A549 (cell line): ENCODE results near the gene ITGA11. TPM values are rescaled to one million over a fixed set of nuclear protein-coding genes. Genes with fewer than 3 reads are reported as not detected.

Source experiments
- ATAC-seq, 2 experiments: fragments of 200-7000 bp in 1 of 2; fragments of >200 bp in 1 of 2; cut with Nextera tagmentation in 1 of 2; cut with Tn5 transposase in 1 of 2; 3 replicates each; pipeline versions ENCODE4 v1.8.0 to v1.9.1; 2018 to 2020; ENCODE audit warnings: mild to moderate bottlenecking in 1 of 2, moderate library complexity in 1 of 2
- CTCF ChIA-PET: fragments of 300-600 bp; sonication (Branson Sonifier 250); formaldehyde crosslinking; extraction: SDS; loops from one replicate; lab custom pipeline; 2021; ENCODE audit warnings: antibody characterized with exemption, inconsistent platforms; lab: Yijun Ruan, JAX
- POLR2A ChIA-PET: fragments of 350-600 bp; formaldehyde crosslinking; extraction: SDS; loops from one replicate; lab custom pipeline; 2021; ENCODE audit warnings: antibody characterized with exemption, inconsistent platforms; lab: Yijun Ruan, JAX
- DNase-seq, 2 experiments: peaks; one replicate each; pipeline versions ENCODE4 v3.0.0 to v3.0.0-alpha.2; 2011 to 2016; ENCODE audit warnings: low read depth in 1 of 2, low spot score in 1 of 2
- FAIRE-seq: peaks from 2 replicates; lab custom pipeline; 2011; peaks lifted over from hg19 to GRCh38; lab: Jason Lieb, UNC
- H3K27ac ChIP-seq, 2 experiments: fragments of >200 bp; sonication (Bioruptor Twin); formaldehyde crosslinking; 3 replicates each; pipeline ENCODE4 v1.5.1; 2016 to 2017
- H3K4me1 ChIP-seq: fragments of >200 bp; sonication (Bioruptor Twin); formaldehyde crosslinking; 3 replicates; pipeline ENCODE4 v1.6.1; 2016
- H3K4me2 ChIP-seq: fragments of >200 bp; sonication (Bioruptor Twin); formaldehyde crosslinking; 3 replicates; pipeline ENCODE4 v1.6.1; 2016
- H3K4me3 ChIP-seq: fragments of >200 bp; sonication (Bioruptor Twin); formaldehyde crosslinking; 3 replicates; pipeline ENCODE4 v1.5.1; 2016
- H3K9me3 ChIP-seq: fragments of >200 bp; sonication (Bioruptor Twin); formaldehyde crosslinking; 3 replicates; pipeline ENCODE4 v1.6.1; 2016
- CEBPB ChIP-seq, 2 experiments: fragments of >200 bp in 1 of 2; sonication (Bioruptor Twin) in 1 of 2; formaldehyde crosslinking in 1 of 2; IDR thresholded peaks; 2 replicates each; pipeline ENCODE4 v1.6.1; 2012 to 2016
- CHD4 ChIP-seq: fragments of 200-600 bp; sonication (generic); IDR thresholded peaks from 2 replicates; pipeline ENCODE4 v1.6.1; 2016; ENCODE audit warnings: antibody characterized with exemption, mild to moderate bottlenecking, borderline replicate concordance
- EHF ChIP-seq: fragments of 250-450 bp; sonication (Bioruptor Pico); IDR thresholded peaks from 2 replicates; pipeline ENCODE4 v1.5.0; 2020; ENCODE audit warnings: mild to moderate bottlenecking
- FOSL2 ChIP-seq, 2 experiments: fragments of 450-650 bp in 1 of 2; fragments of >200 bp in 1 of 2; sonication (Bioruptor Twin) in 1 of 2; formaldehyde crosslinking; IDR thresholded peaks; 2 replicates each; pipeline versions ENCODE4 v1.5.0 to v1.6.1; 2016 to 2020; ENCODE audit warnings: mild to moderate bottlenecking in 1 of 2, moderate library complexity in 1 of 2
- GATA3 ChIP-seq: IDR thresholded peaks from 2 replicates; pipeline ENCODE4 v1.6.1; 2012; ENCODE audit warnings: borderline replicate concordance
- HDAC2 ChIP-seq: fragments of 200-600 bp; sonication (generic); IDR thresholded peaks from 2 replicates; pipeline ENCODE4 v1.6.1; 2016
- HOXA7 ChIP-seq: fragments of 250-450 bp; sonication (Bioruptor Pico); IDR thresholded peaks from 2 replicates; pipeline ENCODE4 v1.5.0; 2020; ENCODE audit warnings: mild to moderate bottlenecking, moderate library complexity
- JUN ChIP-seq, 2 experiments: fragments of >200 bp; sonication (Bioruptor Twin); formaldehyde crosslinking; IDR thresholded peaks; 2 replicates in 1 of 2; 3 replicates in 1 of 2; pipeline ENCODE4 v1.6.1; 2016 to 2017
- JUNB ChIP-seq: fragments of >200 bp; sonication (Bioruptor Twin); formaldehyde crosslinking; IDR thresholded peaks from 2 replicates; pipeline ENCODE4 v1.6.1; 2016
- KDM5A ChIP-seq: fragments of 200-600 bp; sonication (generic); IDR thresholded peaks from 2 replicates; pipeline ENCODE4 v1.6.1; 2016; ENCODE audit warnings: antibody characterized with exemption, mild to moderate bottlenecking
- MAFK ChIP-seq: fragments of 450-650 bp; IDR thresholded peaks from 2 replicates; pipeline ENCODE4 v1.6.1; 2014; ENCODE audit not compliant: partially characterized antibody
- MYC ChIP-seq: IDR thresholded peaks from 2 replicates; pipeline ENCODE4 v1.6.1; 2012; ENCODE audit warnings: mild to moderate bottlenecking, inconsistent platforms, low read length, improper control_type of control experiment, borderline replicate concordance
- NFE2L2 ChIP-seq: fragments of 150-350 bp; conservative IDR thresholded peaks from 2 replicates; pipeline ENCODE4 v1.6.1; 2014; ENCODE audit warnings: low read length
- NPAS2 ChIP-seq: fragments of 250-450 bp; sonication (Bioruptor Pico); IDR thresholded peaks from 2 replicates; pipeline ENCODE4 v1.8.0; 2022; ENCODE audit warnings: mild to moderate bottlenecking, moderate library complexity, borderline replicate concordance
- POLR2AphosphoS2 ChIP-seq: conservative IDR thresholded peaks from 2 replicates; pipeline ENCODE4 v1.6.1; 2012; ENCODE audit warnings: low read length, improper control_type of control experiment, inconsistent platforms
- RAD21 ChIP-seq, 2 experiments: fragments of >200 bp in 1 of 2; sonication (Bioruptor Twin) in 1 of 2; formaldehyde crosslinking in 1 of 2; IDR thresholded peaks in 1 of 2; conservative IDR thresholded peaks in 1 of 2; 2 replicates in 1 of 2; 3 replicates in 1 of 2; pipeline ENCODE4 v1.6.1; 2012 to 2018; ENCODE audit warnings: inconsistent platforms in 1 of 2
- TFCP2L1 ChIP-seq: fragments of 250-450 bp; sonication (Bioruptor Pico); IDR thresholded peaks from 2 replicates; pipeline ENCODE4 v1.5.0; 2021; ENCODE audit warnings: mild to moderate bottlenecking
- ZC3H11A ChIP-seq: fragments of 450-650 bp; IDR thresholded peaks from 2 replicates; pipeline ENCODE4 v1.6.1; 2014; ENCODE audit warnings: antibody characterized with exemption, mild to moderate bottlenecking
- ZFP36 ChIP-seq: fragments of 450-650 bp; IDR thresholded peaks from 2 replicates; pipeline ENCODE4 v1.6.1; 2014; ENCODE audit warnings: borderline replicate concordance; ENCODE audit not compliant: partially characterized antibody
- ZSCAN20 ChIP-seq: fragments of 250-450 bp; sonication (Bioruptor Pico); IDR thresholded peaks from 2 replicates; pipeline ENCODE4 v1.8.0; 2022; ENCODE audit warnings: mild to moderate bottlenecking, moderate library complexity
- WGBS: methylation state at CpG from one replicate; pipeline ENCODE4 v1.1.6; 2017; ENCODE audit errors: missing lambda C conversion rate; 5-methylcytosine and 5-hydroxymethylcytosine counted together
- polyA plus RNA-seq, 4 experiments: library from polyadenylated mRNA; depleted of rRNA in 3 of 4; stranded (reverse); fragments of >200 nt; fragmentation: RNase III in 1 of 4; extraction: RNeasy Plus Mini Kit Qiagen cat#74134 plus additional on column Dnase treatment in 1 of 4; gene quantifications; 2 replicates in 3 of 4; 3 replicates in 1 of 4; pipeline ENCODE4 v1.2.3, GENCODE V29; 2011 to 2017
- TF ChIP-seq, protein P1 (sequence below): fragments of >200 bp; sonication (Bioruptor Twin); formaldehyde crosslinking; IDR thresholded peaks from 3 replicates; pipeline ENCODE4 v1.5.1; 2016
- TF ChIP-seq, protein P2 (sequence below): fragments of 450-650 bp; IDR thresholded peaks from 2 replicates; pipeline ENCODE4 v1.6.1; 2014; ENCODE audit warnings: antibody characterized with exemption
- TF ChIP-seq, protein P3 (sequence below): IDR thresholded peaks from 2 replicates; pipeline ENCODE4 v1.6.1; 2012
- TF ChIP-seq, protein P4 (sequence below): fragments of 200-600 bp; sonication (generic); IDR thresholded peaks from 2 replicates; pipeline ENCODE4 v1.6.1; 2016; ENCODE audit warnings: antibody characterized with exemption, mild to moderate bottlenecking, moderate library complexity
- TF ChIP-seq, protein P5 (sequence below): IDR thresholded peaks from 2 replicates; pipeline ENCODE4 v1.6.1; 2012; ENCODE audit warnings: low read depth, borderline replicate concordance

Gene ITGA11
- polyA plus RNA-seq, 2 of the 4 experiments (the other 2 are of a cell fraction) = 8.3 to 17.2 TPM

DNA sequence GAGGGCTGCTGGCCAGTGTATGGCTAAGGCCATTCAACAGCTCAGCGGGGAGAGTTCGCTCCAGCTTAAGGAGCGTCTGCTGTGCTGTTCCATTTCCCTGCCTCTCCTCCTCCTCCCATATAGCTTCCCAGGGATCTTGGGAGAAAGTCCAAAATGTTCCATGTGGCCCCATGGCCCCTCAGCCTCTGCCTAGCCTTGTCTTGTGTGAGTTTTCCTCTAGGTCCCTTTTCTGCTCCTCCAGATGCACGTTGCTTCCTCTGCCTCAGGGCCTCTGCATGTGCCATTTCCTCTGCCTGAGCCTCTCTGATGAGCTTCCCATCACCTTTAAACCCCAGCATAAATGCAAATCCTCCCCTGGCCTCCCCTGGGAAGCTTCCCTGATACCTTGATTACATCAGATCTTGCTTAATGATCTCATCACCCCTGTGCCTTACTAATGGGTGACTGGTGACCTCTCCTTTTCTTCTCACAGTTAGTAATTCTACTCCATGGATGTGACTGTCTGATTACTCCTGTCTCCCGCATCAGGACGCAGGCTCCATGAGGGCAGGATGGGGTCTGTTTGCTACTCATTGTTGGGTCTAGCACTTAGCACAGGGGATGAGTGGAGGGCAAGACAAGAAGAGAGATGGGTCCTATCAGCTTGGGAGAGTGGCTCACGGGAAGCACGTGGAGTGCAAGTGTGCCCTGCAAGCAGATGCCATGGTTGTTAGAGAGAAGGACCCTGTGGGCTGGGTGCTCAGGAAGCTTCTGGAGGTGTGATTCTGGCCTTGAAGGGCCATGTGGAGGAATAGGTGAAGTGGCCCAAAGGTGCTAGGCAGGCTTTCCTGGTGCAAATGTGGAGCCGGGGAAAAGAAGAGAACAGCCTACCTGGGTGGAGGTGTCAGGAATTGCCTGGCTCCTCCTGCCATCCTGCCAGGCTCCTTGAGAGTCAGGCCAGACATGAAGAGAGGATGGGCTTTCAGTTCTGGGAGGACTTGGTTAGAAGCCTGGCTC is 23.8 kb downstream of the ITGA11 start:
- TF ChIP-seq FOSL2 (IDR thresholded peaks at IDR 0.05) (no peak), FOSL2 (CRISPR knock-in tag; IDR thresholded peaks at IDR 0.05) (no peak), CHD4 (no peak), JUN (IDR thresholded peaks at IDR 0.05) (no peak), ZFP36 (no peak), KDM5A (no peak), GATA3 (no peak), RAD21 (conservative IDR thresholded peaks at IDR 0.05 in 1 of 2, IDR thresholded peaks at IDR 0.05 in 1 of 2) (no peak), CEBPB (IDR thresholded peaks at IDR 0.05) (no peak), MYC (no peak), JUNB (no peak), EHF (CRISPR knock-in tag) (no peak), ZC3H11A (no peak)
- TF ChIP-seq, protein P1, sequence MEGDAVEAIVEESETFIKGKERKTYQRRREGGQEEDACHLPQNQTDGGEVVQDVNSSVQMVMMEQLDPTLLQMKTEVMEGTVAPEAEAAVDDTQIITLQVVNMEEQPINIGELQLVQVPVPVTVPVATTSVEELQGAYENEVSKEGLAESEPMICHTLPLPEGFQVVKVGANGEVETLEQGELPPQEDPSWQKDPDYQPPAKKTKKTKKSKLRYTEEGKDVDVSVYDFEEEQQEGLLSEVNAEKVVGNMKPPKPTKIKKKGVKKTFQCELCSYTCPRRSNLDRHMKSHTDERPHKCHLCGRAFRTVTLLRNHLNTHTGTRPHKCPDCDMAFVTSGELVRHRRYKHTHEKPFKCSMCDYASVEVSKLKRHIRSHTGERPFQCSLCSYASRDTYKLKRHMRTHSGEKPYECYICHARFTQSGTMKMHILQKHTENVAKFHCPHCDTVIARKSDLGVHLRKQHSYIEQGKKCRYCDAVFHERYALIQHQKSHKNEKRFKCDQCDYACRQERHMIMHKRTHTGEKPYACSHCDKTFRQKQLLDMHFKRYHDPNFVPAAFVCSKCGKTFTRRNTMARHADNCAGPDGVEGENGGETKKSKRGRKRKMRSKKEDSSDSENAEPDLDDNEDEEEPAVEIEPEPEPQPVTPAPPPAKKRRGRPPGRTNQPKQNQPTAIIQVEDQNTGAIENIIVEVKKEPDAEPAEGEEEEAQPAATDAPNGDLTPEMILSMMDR = no peak
- TF ChIP-seq, protein P2, sequence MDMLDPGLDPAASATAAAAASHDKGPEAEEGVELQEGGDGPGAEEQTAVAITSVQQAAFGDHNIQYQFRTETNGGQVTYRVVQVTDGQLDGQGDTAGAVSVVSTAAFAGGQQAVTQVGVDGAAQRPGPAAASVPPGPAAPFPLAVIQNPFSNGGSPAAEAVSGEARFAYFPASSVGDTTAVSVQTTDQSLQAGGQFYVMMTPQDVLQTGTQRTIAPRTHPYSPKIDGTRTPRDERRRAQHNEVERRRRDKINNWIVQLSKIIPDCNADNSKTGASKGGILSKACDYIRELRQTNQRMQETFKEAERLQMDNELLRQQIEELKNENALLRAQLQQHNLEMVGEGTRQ = no peak
- peak overlapping the region in 1 of 2 experiments; percentile 36; a peak in 2 of 6 replicates for H3K27ac ChIP-seq
- no peak overlapping the region for H3K4me3 ChIP-seq
- peaks cover 8% of the 10 kb centered on the region; the same call in 2 of the 3 replicates for H3K9me3 ChIP-seq
- no peak overlapping the region for H3K4me2 ChIP-seq
- ATAC-seq = 0 out of 6 replicates have a peak, but pooled peaks of 1 of the 2 experiments have one; percentile 17
- WGBS = 87% methylated on average over 9 of the region's 9 CpGs
- DNase-seq = no peak
- FAIRE-seq = no peak
- ChIA-PET CTCF (interaction anchor here (0.8 to 2.1 kb wide), 2 partner anchors 10 to 102 kb away, joined by 3 to 7 read pairs; no protein-coding TSS in a partner anchor), POLR2A (no interaction called here)
- no peaks in the 10 kb centered on the region for H3K4me1 ChIP-seq

DNA sequence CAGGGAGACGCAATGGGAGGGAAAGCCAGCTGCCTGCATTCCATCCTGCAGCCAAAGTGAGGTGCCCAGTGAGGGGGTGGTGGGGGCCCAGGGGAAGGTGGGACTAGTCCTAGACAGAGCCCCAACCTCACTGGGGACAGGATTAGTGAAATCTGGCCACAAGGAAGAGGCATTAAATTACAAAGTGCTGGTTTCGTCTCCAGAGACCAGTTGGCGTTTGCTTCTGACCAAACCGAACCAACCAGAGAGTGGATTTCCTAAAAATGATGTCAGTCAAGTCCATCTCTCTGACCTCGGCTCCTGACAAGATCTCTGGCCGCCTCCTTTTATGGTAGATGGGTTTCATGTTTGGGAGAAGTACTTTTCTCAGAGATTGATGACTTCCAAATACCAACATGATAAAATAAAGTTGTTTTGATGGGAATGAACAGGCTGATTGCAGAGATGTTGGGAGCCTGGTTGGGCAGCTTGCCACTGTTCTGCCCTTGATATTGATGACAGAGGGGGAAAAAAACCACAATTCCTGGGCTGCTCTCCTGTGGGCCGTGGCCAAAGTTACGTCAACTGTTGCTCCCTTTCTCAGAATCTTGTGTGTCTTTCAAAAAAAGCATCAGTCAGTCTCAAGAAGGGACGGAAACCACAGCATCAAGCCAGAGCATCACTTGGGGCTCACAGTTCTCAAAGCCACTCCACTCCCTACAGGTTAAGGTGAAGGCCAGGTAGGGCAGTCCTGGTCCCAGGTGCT is 24.6 kb downstream of the ITGA11 start:
- no peak for DNase-seq
- ChIA-PET POLR2A (no interaction called here), CTCF (interaction anchor here (0.6 to 2.1 kb wide), 2 partner anchors 11 to 48 kb away, joined by 4 to 7 read pairs; no protein-coding TSS in a partner anchor)
- no peak overlapping the region for H3K4me3 ChIP-seq
- H3K9me3 ChIP-seq = peaks cover 17% of the 10 kb centered on the region
- peak overlapping the region in 1 of 2 experiments; percentile 39; a peak in 3 of 6 replicates for H3K27ac ChIP-seq
- ATAC-seq = no peak
- WGBS = 82% methylated on average over 9 of the region's 9 CpGs
- no peak overlapping the region for H3K4me2 ChIP-seq
- no peaks in the 10 kb centered on the region for H3K4me1 ChIP-seq
- FAIRE-seq = no peak
- TF ChIP-seq, protein P3, sequence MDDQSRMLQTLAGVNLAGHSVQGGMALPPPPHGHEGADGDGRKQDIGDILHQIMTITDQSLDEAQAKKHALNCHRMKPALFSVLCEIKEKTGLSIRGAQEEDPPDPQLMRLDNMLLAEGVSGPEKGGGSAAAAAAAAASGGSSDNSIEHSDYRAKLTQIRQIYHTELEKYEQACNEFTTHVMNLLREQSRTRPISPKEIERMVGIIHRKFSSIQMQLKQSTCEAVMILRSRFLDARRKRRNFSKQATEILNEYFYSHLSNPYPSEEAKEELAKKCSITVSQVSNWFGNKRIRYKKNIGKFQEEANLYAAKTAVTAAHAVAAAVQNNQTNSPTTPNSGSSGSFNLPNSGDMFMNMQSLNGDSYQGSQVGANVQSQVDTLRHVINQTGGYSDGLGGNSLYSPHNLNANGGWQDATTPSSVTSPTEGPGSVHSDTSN = no peak
- TF ChIP-seq KDM5A (no peak), RAD21 (conservative IDR thresholded peaks at IDR 0.05 in 1 of 2, IDR thresholded peaks at IDR 0.05 in 1 of 2) (no peak), POLR2AphosphoS2 (no peak), NFE2L2 (no peak), TFCP2L1 (CRISPR knock-in tag) (no peak), ZSCAN20 (CRISPR knock-in tag) (no peak), HOXA7 (CRISPR knock-in tag) (no peak), HDAC2 (no peak), MAFK (no peak), FOSL2 (IDR thresholded peaks at IDR 0.05) (no peak), FOSL2 (CRISPR knock-in tag; IDR thresholded peaks at IDR 0.05) (no peak), NPAS2 (CRISPR knock-in tag) (no peak)
- TF ChIP-seq, protein P4, sequence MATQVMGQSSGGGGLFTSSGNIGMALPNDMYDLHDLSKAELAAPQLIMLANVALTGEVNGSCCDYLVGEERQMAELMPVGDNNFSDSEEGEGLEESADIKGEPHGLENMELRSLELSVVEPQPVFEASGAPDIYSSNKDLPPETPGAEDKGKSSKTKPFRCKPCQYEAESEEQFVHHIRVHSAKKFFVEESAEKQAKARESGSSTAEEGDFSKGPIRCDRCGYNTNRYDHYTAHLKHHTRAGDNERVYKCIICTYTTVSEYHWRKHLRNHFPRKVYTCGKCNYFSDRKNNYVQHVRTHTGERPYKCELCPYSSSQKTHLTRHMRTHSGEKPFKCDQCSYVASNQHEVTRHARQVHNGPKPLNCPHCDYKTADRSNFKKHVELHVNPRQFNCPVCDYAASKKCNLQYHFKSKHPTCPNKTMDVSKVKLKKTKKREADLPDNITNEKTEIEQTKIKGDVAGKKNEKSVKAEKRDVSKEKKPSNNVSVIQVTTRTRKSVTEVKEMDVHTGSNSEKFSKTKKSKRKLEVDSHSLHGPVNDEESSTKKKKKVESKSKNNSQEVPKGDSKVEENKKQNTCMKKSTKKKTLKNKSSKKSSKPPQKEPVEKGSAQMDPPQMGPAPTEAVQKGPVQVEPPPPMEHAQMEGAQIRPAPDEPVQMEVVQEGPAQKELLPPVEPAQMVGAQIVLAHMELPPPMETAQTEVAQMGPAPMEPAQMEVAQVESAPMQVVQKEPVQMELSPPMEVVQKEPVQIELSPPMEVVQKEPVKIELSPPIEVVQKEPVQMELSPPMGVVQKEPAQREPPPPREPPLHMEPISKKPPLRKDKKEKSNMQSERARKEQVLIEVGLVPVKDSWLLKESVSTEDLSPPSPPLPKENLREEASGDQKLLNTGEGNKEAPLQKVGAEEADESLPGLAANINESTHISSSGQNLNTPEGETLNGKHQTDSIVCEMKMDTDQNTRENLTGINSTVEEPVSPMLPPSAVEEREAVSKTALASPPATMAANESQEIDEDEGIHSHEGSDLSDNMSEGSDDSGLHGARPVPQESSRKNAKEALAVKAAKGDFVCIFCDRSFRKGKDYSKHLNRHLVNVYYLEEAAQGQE = no peak
- TF ChIP-seq, protein P5, sequence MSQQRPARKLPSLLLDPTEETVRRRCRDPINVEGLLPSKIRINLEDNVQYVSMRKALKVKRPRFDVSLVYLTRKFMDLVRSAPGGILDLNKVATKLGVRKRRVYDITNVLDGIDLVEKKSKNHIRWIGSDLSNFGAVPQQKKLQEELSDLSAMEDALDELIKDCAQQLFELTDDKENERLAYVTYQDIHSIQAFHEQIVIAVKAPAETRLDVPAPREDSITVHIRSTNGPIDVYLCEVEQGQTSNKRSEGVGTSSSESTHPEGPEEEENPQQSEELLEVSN = no peak
